ENCODE results near the gene CRB3. TPM values are rescaled to one million over a fixed set of nuclear protein-coding genes. Genes with fewer than 3 reads are reported as not detected.

The CRB3 gene
- total and polyA plus RNA-seq, 2 of the 13 experiments (the other 11 are each of a cell fraction or from before 2014, with no cell fraction given) = 10.6 to 25.6 TPM

- TF ChIP-seq GFI1 (CRISPR knock-in tag; IDR thresholded peaks at IDR 0.05; ENCODE audit: borderline replicate concordance) = peak; percentile 45; the same call in 1 of the 2 replicates
- peak; percentile 93 for TF ChIP-seq ZNF770 (CRISPR knock-in tag; IDR thresholded peaks at IDR 0.05)
- peak; percentile 90 for TF ChIP-seq GATAD2A (CRISPR knock-in tag; IDR thresholded peaks at IDR 0.05)
- TF ChIP-seq ZNF12 (CRISPR knock-in tag; IDR thresholded peaks at IDR 0.05) = peak; percentile 51; the same call in 1 of the 2 replicates
- no peak for TF ChIP-seq THAP7 (CRISPR knock-in tag; IDR thresholded peaks at IDR 0.05)
- TF ChIP-seq MAX (IDR thresholded peaks at IDR 0.05) = peak; percentile 80
- TF ChIP-seq ETV5 (CRISPR knock-in tag; IDR thresholded peaks at IDR 0.05; ENCODE audit: borderline replicate concordance) = peak; percentile 26; the same call in 1 of the 2 replicates
- TF ChIP-seq ZNF142 (CRISPR knock-in tag; IDR thresholded peaks at IDR 0.05) = 0 out of 2 replicates have a peak, but pooled peaks have one; percentile 54
- no peak for TF ChIP-seq ZNF614 (CRISPR knock-in tag; IDR thresholded peaks at IDR 0.05; ENCODE audit: borderline replicate concordance)
- no peak for TF ChIP-seq SMARCC2 (IDR thresholded peaks at IDR 0.05)
- peak; percentile 81 for TF ChIP-seq RAD51 (IDR thresholded peaks at IDR 0.05; ENCODE audit: borderline replicate concordance)
- TF ChIP-seq PLSCR1 (CRISPR knock-in tag; IDR thresholded peaks at IDR 0.05; ENCODE audit: borderline replicate concordance) = no peak
- no peak for TF ChIP-seq ZNF333 (CRISPR knock-in tag; IDR thresholded peaks at IDR 0.05; ENCODE audit: borderline replicate concordance)
- no peak for TF ChIP-seq PTBP1 (IDR thresholded peaks at IDR 0.05; ENCODE audit: low read depth, low read length, poor library complexity, severe bottlenecking)
- TF ChIP-seq SKI (IDR thresholded peaks at IDR 0.05; ENCODE audit: partially characterized antibody) = peak; percentile 68
- TF ChIP-seq ZNF460 (CRISPR knock-in tag; IDR thresholded peaks at IDR 0.05; ENCODE audit: borderline replicate concordance) = no peak
- no peak for TF ChIP-seq ZNF558 (CRISPR knock-in tag; IDR thresholded peaks at IDR 0.05; ENCODE audit: borderline replicate concordance)
- TF ChIP-seq ZNF205 (CRISPR knock-in tag; IDR thresholded peaks at IDR 0.05) = 0 out of 2 replicates have a peak, but pooled peaks have one; percentile 30
- no peak for TF ChIP-seq KAT7 (CRISPR knock-in tag; IDR thresholded peaks at IDR 0.05; ENCODE audit: borderline replicate concordance)
Observed at GRCh38 chr19:6509118-6509971, 45.3 kb downstream of the CRB3 start (continued).

Measured in HepG2 (cell line).